Endothelial cell (in vitro differentiated cells): Measurements from ENCODE around the gene FKBP14. TPM values are rescaled to one million over a fixed set of nuclear protein-coding genes. Genes with fewer than 3 reads are reported as not detected.

ENCODE experiments used
- DNase-seq: peaks from one replicate; pipeline ENCODE4 v3.0.0; 2021; ENCODE audit warnings: low spot score
- H3K27ac Mint-ChIP-seq: one replicate; pipeline ENCODE4 v1.8.0; 2021; ENCODE audit warnings: mixed read lengths, inconsistent platforms; ENCODE audit not compliant: unreplicated experiment
- H3K27me3 Mint-ChIP-seq: one replicate; pipeline ENCODE4 v1.8.0; 2021; ENCODE audit warnings: mild to moderate bottlenecking, moderate library complexity, mixed read lengths, inconsistent platforms; ENCODE audit not compliant: unreplicated experiment
- H3K36me3 Mint-ChIP-seq: one replicate; pipeline ENCODE4 v1.8.0; 2021; ENCODE audit warnings: mild to moderate bottlenecking, low read depth, mixed read lengths, inconsistent platforms; ENCODE audit not compliant: unreplicated experiment
- H3K4me1 Mint-ChIP-seq: one replicate; pipeline ENCODE4 v1.8.0; 2021; ENCODE audit warnings: mild to moderate bottlenecking, mixed read lengths, inconsistent platforms; ENCODE audit not compliant: unreplicated experiment
- H3K4me3 Mint-ChIP-seq: one replicate; pipeline ENCODE4 v1.8.0; 2021; ENCODE audit warnings: mild to moderate bottlenecking, mixed read lengths, inconsistent platforms; ENCODE audit not compliant: unreplicated experiment
- H3K9me3 Mint-ChIP-seq: one replicate; pipeline ENCODE4 v1.8.0; 2021; ENCODE audit warnings: mixed read lengths, inconsistent platforms; ENCODE audit not compliant: unreplicated experiment
- CTCF ChIP-seq: fragments of 200-600 bp; sonication (generic); IDR thresholded peaks from one replicate; pipeline ENCODE4 v1.5.0; 2021; ENCODE audit warnings: antibody characterized with exemption; ENCODE audit not compliant: unreplicated experiment
- total RNA-seq: library from RNA; stranded (reverse); fragmentation: NEBNext Ultra II Directional; extraction: Animal tissue kit (Norgen Biotek cat#: 25700); gene quantifications from one replicate; pipeline ENCODE4 v1.2.1, GENCODE V29; 2021; ENCODE audit not compliant: unreplicated experiment

FKBP14 gene
- total RNA-seq, 1 donor from 2014 or later = 15.1 TPM

- Mint-ChIP-seq H3K36me3 (peaks cover 32% of the 10 kb centered on the region), H3K27me3 (no peaks in the 10 kb centered on the region), H3K4me1 (no peaks in the 10 kb centered on the region), H3K27ac (no peak overlapping the region), H3K4me3 (no peak overlapping the region), H3K9me3 (no peaks in the 10 kb centered on the region)
- TF ChIP-seq CTCF = no peak
- DNase-seq = no peak
Observed at GRCh38 chr7:30047124-30047523, 20.6 kb upstream of the FKBP14 start.

GRCh38 chr7:30046127-30046770, 19.7 kb upstream of the FKBP14 start:
- no peaks in the 10 kb centered on the region for H3K27me3 Mint-ChIP-seq
- H3K36me3 Mint-ChIP-seq = peaks cover 32% of the 10 kb centered on the region
- no peak overlapping the region for H3K4me3 Mint-ChIP-seq
- H3K27ac Mint-ChIP-seq = no peak overlapping the region
- H3K9me3 Mint-ChIP-seq = no peaks in the 10 kb centered on the region
- TF ChIP-seq CTCF = no peak
- H3K4me1 Mint-ChIP-seq = no peaks in the 10 kb centered on the region
- DNase-seq = no peak

- TF ChIP-seq CTCF = no peak
- Mint-ChIP-seq H3K9me3 (no peaks in the 10 kb centered on the region), H3K36me3 (peaks cover 15% of the 10 kb centered on the region), H3K4me3 (no peak overlapping the region), H3K27ac (no peak overlapping the region), H3K27me3 (no peaks in the 10 kb centered on the region), H3K4me1 (peaks cover 9% of the 10 kb centered on the region)
- DNase-seq = no peak
Observed at GRCh38 chr7:30041526-30042269, 15.2 kb upstream of the FKBP14 start.

- Mint-ChIP-seq H3K27ac (no peak overlapping the region), H3K27me3 (no peaks in the 10 kb centered on the region), H3K4me3 (no peak overlapping the region), H3K4me1 (peaks cover 9% of the 10 kb centered on the region), H3K9me3 (no peaks in the 10 kb centered on the region), H3K36me3 (peaks cover 10% of the 10 kb centered on the region)
- DNase-seq = no peak
- no peak for TF ChIP-seq CTCF
Observed at GRCh38 chr7:30040938-30041337, 14.4 kb upstream of the FKBP14 start.

GRCh38 chr7:30038196-30038980, 11.9 kb upstream of the FKBP14 start:
- H3K27me3 Mint-ChIP-seq = no peaks in the 10 kb centered on the region
- TF ChIP-seq CTCF = no peak
- DNase-seq = no peak
- H3K9me3 Mint-ChIP-seq = no peaks in the 10 kb centered on the region
- H3K4me1 Mint-ChIP-seq = peaks cover 17% of the 10 kb centered on the region
- H3K27ac Mint-ChIP-seq = no peak overlapping the region
- no peak overlapping the region for H3K4me3 Mint-ChIP-seq
- H3K36me3 Mint-ChIP-seq = no peaks in the 10 kb centered on the region
